PC-9 (cell line): Measurements from ENCODE around the gene SORCS2. TPM values are rescaled to one million over a fixed set of nuclear protein-coding genes. Genes with fewer than 3 reads are reported as not detected.

Experiments
- BruUV-seq: library from RNA; stranded (reverse); fragments of 400-500 nt; replicated peaks from 2 replicates; lab custom pipeline; 2021; lab: Mats Ljungman, UMichigan
- CTCF ChIA-PET: fragments of 300-600 bp; sonication (Branson Sonifier 250); formaldehyde crosslinking; loops from one replicate; lab custom pipeline; 2022; ENCODE audit warnings: antibody characterized with exemption; lab: Charles Lee
- POLR2A ChIA-PET: fragments of 300-600 bp; sonication (Branson Sonifier 250); formaldehyde crosslinking; loops from one replicate; lab custom pipeline; 2022; ENCODE audit warnings: antibody characterized with exemption; ENCODE audit not compliant: unreplicated experiment; lab: Charles Lee
- DNase-seq, 2 experiments: peaks; one replicate each; pipeline versions ENCODE4 v3.0.0 to v3.0.0-alpha.2; 2015 to 2022; ENCODE audit warnings: mixed read lengths in 1 of 2
- H2AFZ ChIP-seq: fragments of 200-600 bp; sonication (generic); 2 replicates; pipeline ENCODE4 v1.8.1; 2017; ENCODE audit warnings: antibody characterized with exemption
- H3F3A ChIP-seq: fragments of 200-600 bp; sonication (generic); 2 replicates; pipeline ENCODE4 v1.8.1; 2017; ENCODE audit warnings: antibody characterized with exemption, mild to moderate bottlenecking, low read depth; ENCODE audit not compliant: insufficient read depth
- H3K27ac ChIP-seq: fragments of 200-600 bp; sonication (generic); 2 replicates; pipeline ENCODE4 v1.6.1; 2016; ENCODE audit warnings: mixed run types
- H3K27me3 ChIP-seq: fragments of 200-600 bp; sonication (generic); 2 replicates; pipeline ENCODE4 v1.6.1; 2016; ENCODE audit warnings: low read depth, mixed run types; ENCODE audit not compliant: insufficient read depth
- H3K36me3 ChIP-seq: fragments of 200-600 bp; sonication (generic); 2 replicates; pipeline ENCODE4 v1.6.1; 2016; ENCODE audit warnings: low read depth, mixed run types
- H3K4me1 ChIP-seq: fragments of 200-600 bp; sonication (generic); replicated peaks from 2 replicates; pipeline ENCODE4 v1.6.1; 2016; ENCODE audit warnings: mixed run types; ENCODE audit not compliant: insufficient read depth
- H3K4me2 ChIP-seq: fragments of 200-600 bp; sonication (generic); 2 replicates; pipeline ENCODE4 v1.6.1; 2017; ENCODE audit warnings: mixed run types
- H3K4me3 ChIP-seq: fragments of 200-600 bp; sonication (generic); 2 replicates; pipeline ENCODE4 v1.6.1; 2016; ENCODE audit warnings: mixed run types
- H3K79me2 ChIP-seq: fragments of 200-600 bp; sonication (generic); 2 replicates; pipeline ENCODE4 v1.6.1; 2017; ENCODE audit warnings: low read depth, mixed run types
- H3K9me2 ChIP-seq: fragments of 200-600 bp; sonication (generic); 2 replicates; pipeline ENCODE4 v1.8.1; 2017; ENCODE audit warnings: mild to moderate bottlenecking; ENCODE audit not compliant: insufficient read depth
- H3K9me3 ChIP-seq: fragments of 200-600 bp; sonication (generic); 2 replicates; pipeline ENCODE4 v1.8.1; 2016; ENCODE audit warnings: low read depth; ENCODE audit not compliant: insufficient read depth
- H4K20me1 ChIP-seq: fragments of 200-600 bp; sonication (generic); 2 replicates; pipeline ENCODE4 v1.8.1; 2017; ENCODE audit not compliant: insufficient read depth
- EZH2 ChIP-seq: fragments of 200-600 bp; sonication (generic); IDR thresholded peaks from 2 replicates; pipeline ENCODE4 v1.8.0; 2017; ENCODE audit warnings: antibody characterized with exemption, low read depth
- intact Hi-C: fragments of 100-400 bp; cut with micrococcal nuclease; formaldehyde crosslinking; loops from one replicate; pipeline ENCODE4 v1.10.0; 2022; ENCODE audit not compliant: unreplicated experiment
- total RNA-seq: library from RNA; stranded (reverse); gene quantifications from 2 replicates; pipeline ENCODE4 v1.2.3, GENCODE V29; 2021
- TF ChIP-seq, protein P1 (sequence below): fragments of 200-600 bp; sonication (generic); conservative IDR thresholded peaks from 2 replicates; pipeline ENCODE4 v1.6.1; 2017; ENCODE audit warnings: mixed run types, antibody characterized with exemption, mild to moderate bottlenecking, moderate library complexity

SORCS2 gene
- total RNA-seq, 1 experiment from 2014 or later: 25.8 TPM

DNA sequence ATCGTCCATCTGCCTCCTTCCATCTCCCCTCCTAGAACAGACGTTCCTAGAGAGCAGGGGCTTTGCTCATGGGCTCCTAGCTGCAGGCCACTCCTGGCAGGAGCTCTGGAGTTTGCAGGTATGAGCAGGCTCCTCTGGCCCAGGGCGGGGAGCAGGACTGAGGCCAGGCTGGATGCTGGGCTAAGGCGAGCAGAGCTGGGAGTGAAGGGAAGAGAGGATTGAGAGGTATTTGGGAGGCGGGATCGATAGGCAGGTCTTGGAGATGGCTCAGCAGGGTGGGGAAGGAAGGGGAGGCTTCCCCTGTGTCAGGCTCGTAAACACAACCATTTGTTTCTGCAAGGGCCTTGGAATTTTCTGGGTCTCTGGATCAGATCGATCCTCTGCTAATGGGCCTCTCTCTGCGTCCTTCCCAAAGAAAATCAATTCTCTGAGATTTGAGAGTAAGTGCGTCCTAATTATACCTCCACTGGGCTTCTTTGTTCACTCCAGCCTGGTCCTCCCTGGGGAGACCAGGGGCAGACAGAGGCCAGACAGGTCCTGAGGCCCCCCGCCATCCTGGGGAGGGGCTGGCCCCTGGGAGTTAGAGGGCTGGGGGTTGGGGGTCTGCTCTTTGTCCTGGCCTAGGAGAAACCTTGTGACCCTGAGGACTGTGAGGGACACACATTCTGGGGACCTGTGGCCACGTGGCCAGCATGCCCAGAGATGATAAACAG lies 337.2 kb downstream of the SORCS2 start:
- Histone ChIP-seq H2AFZ (no peak overlapping the region), H3K9me3 (no peaks in the 10 kb centered on the region), H4K20me1 (no peaks in the 10 kb centered on the region), H3K36me3 (no peaks in the 10 kb centered on the region), H3K9me2 (no peaks in the 10 kb centered on the region), H3K27me3 (no peaks in the 10 kb centered on the region), H3K27ac (no peak overlapping the region), H3F3A (no peaks in the 10 kb centered on the region), H3K4me1 (no peaks in the 10 kb centered on the region), H3K4me2 (no peak overlapping the region), H3K4me3 (no peak overlapping the region), H3K79me2 (no peaks in the 10 kb centered on the region)
- DNase-seq: no peak
- TF ChIP-seq, protein P1, sequence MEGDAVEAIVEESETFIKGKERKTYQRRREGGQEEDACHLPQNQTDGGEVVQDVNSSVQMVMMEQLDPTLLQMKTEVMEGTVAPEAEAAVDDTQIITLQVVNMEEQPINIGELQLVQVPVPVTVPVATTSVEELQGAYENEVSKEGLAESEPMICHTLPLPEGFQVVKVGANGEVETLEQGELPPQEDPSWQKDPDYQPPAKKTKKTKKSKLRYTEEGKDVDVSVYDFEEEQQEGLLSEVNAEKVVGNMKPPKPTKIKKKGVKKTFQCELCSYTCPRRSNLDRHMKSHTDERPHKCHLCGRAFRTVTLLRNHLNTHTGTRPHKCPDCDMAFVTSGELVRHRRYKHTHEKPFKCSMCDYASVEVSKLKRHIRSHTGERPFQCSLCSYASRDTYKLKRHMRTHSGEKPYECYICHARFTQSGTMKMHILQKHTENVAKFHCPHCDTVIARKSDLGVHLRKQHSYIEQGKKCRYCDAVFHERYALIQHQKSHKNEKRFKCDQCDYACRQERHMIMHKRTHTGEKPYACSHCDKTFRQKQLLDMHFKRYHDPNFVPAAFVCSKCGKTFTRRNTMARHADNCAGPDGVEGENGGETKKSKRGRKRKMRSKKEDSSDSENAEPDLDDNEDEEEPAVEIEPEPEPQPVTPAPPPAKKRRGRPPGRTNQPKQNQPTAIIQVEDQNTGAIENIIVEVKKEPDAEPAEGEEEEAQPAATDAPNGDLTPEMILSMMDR: no peak
- TF ChIP-seq EZH2: no peak
- BruUV-seq: no TSS peak
- CTCF ChIA-PET: no interaction called here
- intact Hi-C loops: no loop called here
- POLR2A ChIA-PET: no interaction called here

DNA sequence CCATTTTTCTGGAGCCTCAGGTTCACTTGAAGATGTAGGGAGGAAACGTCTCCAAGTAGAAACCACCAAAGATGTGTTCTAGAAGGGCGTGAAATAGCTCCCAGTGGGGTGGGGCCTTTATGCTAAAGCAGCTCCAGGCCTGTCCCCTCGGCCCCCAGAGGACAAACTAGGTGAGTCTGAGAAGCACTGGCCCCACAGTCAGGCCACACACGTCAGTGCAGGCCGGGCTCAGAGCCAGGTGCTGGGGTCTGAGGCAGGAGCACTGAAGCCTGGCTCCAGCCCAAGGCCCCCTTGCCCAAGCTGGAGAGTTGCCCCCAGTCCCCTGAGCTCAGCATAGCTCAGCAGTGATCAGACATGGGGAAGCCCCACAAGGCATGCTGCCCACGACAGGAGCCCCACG lies 337.7 kb downstream of the SORCS2 start:
- ChIA-PET POLR2A (no interaction called here), CTCF (no interaction called here)
- no peaks in the 10 kb centered on the region for H3K27me3 ChIP-seq

DNA sequence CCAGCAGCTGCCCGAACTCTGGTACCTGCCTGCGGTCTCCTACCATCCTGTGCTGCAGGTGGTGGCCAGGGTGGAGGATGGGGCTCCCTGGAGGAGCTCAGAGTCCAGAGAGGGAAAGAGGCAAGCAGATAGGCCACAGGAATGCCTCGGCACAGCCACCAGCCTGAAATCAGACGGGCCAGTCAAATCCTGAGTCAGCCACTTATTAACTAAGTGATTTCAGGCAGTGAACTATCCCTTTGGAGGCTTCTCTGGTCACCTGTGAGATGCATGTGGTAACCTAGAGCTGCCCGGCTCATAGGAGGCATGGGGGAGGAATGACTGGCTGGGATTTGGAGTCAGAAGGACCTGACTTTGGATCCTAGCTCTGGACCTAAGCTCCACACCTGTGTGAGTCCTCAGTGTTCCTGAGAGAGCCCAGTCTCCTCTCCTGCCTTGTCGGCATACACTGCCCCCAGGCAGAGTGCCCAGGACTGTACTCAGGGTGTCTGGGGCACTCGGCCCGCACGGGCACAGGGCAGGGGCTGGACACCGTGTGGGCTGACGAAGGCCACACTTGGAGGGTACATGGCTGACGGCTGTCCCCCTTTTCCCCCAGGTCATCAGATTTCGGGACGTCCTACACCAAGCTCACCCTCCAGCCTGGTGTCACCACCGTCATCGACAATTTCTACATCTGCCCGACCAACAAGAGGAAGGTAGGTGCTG lies 338.7 kb downstream of the SORCS2 start:
- H3K4me2 ChIP-seq: no peak overlapping the region
- BruUV-seq: no TSS peak
- TF ChIP-seq, protein P1: no peak
- no peak for TF ChIP-seq EZH2
- H3K36me3 ChIP-seq: no peaks in the 10 kb centered on the region
- no peak overlapping the region for H3K27ac ChIP-seq
- H3K4me3 ChIP-seq: no peak overlapping the region
- no peaks in the 10 kb centered on the region for H3K9me3 ChIP-seq
- H2AFZ ChIP-seq: no peak overlapping the region
- H3K79me2 ChIP-seq: no peaks in the 10 kb centered on the region
- DNase-seq: no peak
- no peaks in the 10 kb centered on the region for H4K20me1 ChIP-seq
- H3K27me3 ChIP-seq: no peaks in the 10 kb centered on the region
- H3K9me2 ChIP-seq: no peaks in the 10 kb centered on the region
- ChIA-PET CTCF (no interaction called here), POLR2A (no interaction called here)
- H3K4me1 ChIP-seq: no peaks in the 10 kb centered on the region
- intact Hi-C loops: no loop called here
- H3F3A ChIP-seq: no peaks in the 10 kb centered on the region

More for the DNA sequence above, 337.7 kb downstream of the SORCS2 start:
- no peak overlapping the region for H3K4me2 ChIP-seq
- H3K9me2 ChIP-seq: no peaks in the 10 kb centered on the region
- no peaks in the 10 kb centered on the region for H3K36me3 ChIP-seq
- DNase-seq: no peak
- no peaks in the 10 kb centered on the region for H3K9me3 ChIP-seq
- BruUV-seq: no TSS peak
- H3K27ac ChIP-seq: no peak overlapping the region
- no peaks in the 10 kb centered on the region for H3K79me2 ChIP-seq
- H3K4me3 ChIP-seq: no peak overlapping the region
- no peak for TF ChIP-seq EZH2
- TF ChIP-seq, protein P1: no peak
- no peaks in the 10 kb centered on the region for H3F3A ChIP-seq
- intact Hi-C loops: no loop called here
- H3K4me1 ChIP-seq: no peaks in the 10 kb centered on the region
- H4K20me1 ChIP-seq: no peaks in the 10 kb centered on the region
- H2AFZ ChIP-seq: no peak overlapping the region
